DMS53 treated with DMSO at 0.1 percent for 48 hours (cell line): ENCODE measurements around the gene ABCC4.

Experiments used
- DNase-seq: peaks from one replicate; lab custom pipeline; 2025; ENCODE audit not compliant: unreplicated experiment; lab: John Stamatoyannopoulos, UW

Gene ABCC4

DNA sequence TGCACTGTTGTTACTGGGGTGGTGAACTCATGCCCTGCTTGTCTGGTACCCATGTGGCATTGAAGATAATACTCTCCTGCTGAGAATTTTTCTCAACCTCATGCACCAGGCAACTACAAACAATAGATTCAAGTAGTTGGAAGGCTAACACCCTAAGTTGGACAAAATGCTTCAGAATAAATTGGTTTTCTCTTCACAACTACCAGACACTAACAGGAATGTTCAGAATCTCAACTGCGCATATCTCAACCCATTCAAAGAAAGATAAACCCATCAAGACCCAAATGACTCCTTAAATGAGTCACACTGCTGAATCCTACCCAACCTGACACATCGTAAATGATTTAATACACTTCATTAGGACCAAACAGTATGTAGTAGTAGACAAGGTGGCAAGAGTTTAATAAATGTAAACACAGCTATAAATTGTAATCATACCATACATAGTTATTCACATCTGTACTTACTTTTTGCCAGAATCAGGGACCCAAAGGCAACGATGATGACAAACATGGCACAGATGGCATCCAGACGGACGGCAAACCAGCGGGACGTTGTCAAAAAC lies 227.4 kb downstream of the ABCC4 start:
- no peak for DNase-seq

- DNase-seq, result no peak
Measured at GRCh38 chr13:95067303-95067702, 233.9 kb downstream of the ABCC4 start.

DNA sequence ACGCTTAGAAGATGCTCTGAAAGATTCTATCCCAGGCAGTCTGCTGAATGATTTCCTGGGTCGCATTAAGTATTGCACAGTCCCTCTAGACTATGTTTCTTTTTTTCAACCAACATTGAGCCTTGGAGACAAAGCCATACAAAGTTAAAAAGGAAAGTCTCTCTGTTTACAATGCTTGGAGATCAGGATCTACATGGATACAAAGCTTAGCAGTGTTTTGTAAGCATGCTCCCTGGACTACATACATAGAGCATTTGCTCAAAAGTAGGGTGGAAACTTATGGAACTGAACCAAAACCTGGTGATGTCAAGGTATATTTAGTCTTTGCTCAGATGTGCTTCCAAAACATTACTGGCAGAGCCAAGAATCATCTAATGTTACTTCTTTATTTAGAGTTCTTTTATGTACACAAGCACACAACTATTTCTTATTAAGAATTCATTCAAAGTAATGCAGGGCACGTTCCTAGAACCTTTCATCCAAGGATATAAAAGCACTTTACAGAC lies 241.2 kb downstream of the ABCC4 start:
- no peak for DNase-seq

DNA sequence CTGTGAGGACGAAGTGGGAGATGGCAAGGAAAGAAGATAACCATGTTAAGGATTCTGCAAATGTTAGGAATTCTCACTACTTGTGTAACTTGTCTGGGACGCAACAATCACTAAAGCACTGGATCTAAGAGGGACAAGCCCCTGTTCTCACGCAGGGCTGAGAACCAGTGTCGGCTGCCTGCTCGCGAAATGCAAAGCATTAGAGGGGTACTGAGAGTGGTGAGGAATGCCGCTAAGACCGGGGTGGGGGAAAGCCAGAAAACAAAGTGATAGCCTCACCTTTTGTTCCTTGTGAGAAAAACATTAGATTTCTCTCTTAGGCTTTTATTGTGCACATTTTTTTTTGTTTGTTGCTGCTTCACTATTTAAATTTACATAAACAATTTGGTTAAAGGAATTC lies 241.9 kb downstream of the ABCC4 start:
- no peak for DNase-seq

GRCh38 chr13:95058680-95059079 lies 242.6 kb downstream of the ABCC4 start:
- DNase-seq, result no peak

- no peak for DNase-seq
Measured at GRCh38 chr13:95056266-95056665, 245.0 kb downstream of the ABCC4 start.

DNA sequence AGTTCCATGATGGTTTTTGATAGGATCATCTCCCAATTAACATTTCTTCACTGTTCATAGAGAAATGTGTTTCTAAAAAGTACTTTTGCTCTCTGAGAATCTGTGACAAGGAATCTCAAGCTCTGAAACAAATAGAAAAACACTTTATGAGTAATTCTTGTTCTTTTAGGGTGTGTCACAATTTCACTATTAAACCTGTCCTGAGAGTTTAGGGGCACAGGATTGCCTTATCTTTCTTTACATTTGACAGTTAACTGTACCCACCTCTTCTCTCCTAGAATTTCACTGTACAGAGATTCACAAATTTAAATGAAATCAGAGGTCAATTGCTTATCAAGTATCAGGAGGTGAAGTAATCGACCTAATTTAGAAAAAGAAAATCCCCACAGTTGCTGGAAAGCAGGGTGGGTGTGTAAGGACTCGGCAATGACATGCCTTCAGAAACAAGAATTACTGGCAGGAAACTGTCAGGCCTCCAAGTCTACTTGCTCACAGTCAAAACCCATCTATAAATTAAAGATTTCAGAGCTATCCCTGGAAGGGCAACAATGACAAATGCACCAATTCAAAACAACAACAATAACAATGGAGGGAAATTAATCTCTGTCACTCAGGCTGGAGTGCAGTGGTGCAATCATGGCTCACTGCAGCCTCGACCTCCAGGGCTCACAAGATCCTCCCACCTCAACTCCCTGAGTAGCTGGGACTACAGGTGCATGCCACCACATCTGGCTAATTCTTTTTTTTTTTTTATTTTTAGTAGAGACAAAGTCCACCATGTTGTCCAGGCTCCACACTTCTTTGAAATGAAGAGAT lies 250.2 kb downstream of the ABCC4 start:
- DNase-seq, result no peak

DNA sequence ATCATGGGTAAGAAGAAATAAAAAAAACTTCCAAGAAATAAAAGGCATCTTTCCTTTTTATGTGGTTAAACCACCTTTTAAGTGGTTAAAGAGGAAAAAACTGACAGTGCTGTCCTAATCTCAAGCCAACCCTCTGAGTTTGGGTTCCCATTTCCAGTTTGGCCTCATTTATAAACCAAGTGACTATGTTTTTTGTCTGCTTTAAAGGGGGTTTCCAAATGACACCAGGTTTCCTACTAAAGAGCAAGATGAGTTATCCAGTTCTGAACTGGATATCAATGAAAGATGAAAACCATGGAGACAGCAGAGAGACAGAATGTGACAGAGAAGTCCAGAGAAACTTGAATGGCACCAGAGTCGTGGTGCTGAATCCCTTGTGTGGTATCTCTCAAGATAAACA lies 251.5 kb downstream of the ABCC4 start:
- DNase-seq, result no peak

DNA sequence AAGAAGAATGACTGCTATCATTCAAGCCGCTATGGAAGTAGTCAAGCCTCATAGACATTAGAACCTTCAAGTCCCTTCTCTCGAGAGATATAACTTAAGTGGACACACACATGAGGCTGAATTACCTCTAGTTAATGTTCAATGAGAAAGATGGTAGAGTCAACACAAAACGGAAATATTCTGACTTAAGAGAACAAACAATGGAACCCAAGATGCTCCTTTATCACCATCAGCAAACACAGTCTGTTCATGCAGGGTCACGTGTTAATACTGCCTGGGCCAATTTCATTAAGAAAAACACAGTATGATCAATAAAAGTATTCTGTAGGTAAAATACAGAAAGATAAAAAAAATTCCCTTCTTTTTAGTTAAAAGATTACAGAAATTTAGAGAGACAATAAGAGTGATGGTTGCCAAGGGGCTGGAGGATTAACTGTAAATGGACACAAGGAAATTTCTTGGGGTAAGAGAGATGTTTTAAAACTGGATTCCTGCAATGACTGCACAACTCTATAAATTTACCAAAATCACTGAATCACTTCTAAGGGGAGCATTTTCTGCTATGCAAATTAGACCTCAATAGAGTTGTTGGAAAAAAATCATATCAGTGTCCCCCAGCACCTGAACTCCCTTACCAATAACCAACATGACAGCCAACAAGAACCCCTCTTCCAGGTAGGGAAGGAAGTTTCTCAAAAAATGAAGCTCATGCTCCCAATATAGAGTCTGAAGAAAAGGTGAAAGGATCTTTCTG lies 256.6 kb downstream of the ABCC4 start:
- DNase-seq, result peak; percentile 69

GRCh38 chr13:95039415-95039814 lies 261.8 kb downstream of the ABCC4 start:
- DNase-seq, result no peak

DNA sequence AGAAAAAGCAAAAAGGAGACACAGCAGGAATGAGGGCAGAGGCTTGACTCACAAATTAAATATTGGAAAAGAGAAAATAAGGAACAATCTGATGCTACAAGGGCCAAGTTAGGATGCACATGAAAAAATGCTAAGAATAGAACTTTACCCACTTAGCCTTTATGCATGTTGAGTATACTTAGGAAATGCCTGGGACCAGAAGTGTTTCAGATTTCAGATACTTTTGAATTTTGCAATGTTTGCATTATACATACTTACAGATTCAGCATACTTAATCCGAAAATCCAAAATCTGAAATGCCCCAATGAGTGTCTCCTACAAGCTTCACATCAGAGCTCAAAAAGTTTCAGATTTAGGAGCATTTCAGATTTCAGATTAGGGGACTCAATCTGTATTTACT lies 262.3 kb downstream of the ABCC4 start:
- no peak for DNase-seq

DNA sequence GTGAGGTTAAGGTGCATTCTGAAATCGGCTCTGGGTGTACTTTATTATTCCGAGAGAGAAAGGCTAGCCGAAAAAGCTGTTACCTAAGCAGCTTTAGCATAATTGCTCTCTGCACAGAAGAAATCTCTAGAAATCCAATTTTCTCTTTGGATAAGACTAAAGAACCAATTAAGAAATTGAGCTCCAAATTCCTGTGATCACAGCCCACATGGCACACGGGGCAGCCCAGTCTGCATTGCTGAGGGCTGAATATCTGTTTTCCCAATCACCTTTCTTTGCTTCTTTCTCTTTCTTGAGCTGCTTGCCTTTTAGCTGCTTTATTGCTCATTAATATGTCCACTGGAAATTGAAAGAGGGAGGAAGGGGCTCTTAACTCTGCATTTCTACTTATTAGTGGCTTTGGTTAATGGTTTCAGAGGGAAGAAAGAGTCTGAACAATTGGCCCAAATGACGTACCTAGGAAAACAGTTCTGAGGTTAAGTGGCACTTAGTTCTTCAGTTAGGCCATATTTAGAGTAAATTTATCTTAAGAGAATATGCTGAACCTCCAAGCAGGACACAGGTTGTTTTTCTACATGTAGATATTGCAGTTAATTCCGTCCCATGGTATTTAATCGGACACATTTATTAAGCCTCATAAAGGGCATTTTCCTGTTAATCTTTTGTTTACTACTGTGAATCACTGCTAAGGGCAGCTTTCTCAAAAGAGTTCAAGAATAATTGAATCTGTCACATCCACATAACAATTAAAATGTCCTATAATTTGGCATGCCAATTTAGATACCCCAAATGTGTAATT lies 265.7 kb downstream of the ABCC4 start:
- no peak for DNase-seq

- DNase-seq, result no peak
Measured at GRCh38 chr13:95033890-95034289, 267.4 kb downstream of the ABCC4 start.

- no peak for DNase-seq
Measured at GRCh38 chr13:95032121-95032520, 269.1 kb downstream of the ABCC4 start.

- no peak for DNase-seq
Measured at GRCh38 chr13:95030821-95031343, 270.4 kb downstream of the ABCC4 start.

GRCh38 chr13:95027638-95028037 lies 273.6 kb downstream of the ABCC4 start:
- no peak for DNase-seq

- no peak for DNase-seq
Measured at GRCh38 chr13:95025116-95025515, 276.1 kb downstream of the ABCC4 start.

- DNase-seq, result peak; percentile 58
Measured at GRCh38 chr13:95023405-95023804, 277.8 kb downstream of the ABCC4 start.

GRCh38 chr13:95020298-95020987 lies 280.8 kb downstream of the ABCC4 start:
- no peak for DNase-seq

DNA sequence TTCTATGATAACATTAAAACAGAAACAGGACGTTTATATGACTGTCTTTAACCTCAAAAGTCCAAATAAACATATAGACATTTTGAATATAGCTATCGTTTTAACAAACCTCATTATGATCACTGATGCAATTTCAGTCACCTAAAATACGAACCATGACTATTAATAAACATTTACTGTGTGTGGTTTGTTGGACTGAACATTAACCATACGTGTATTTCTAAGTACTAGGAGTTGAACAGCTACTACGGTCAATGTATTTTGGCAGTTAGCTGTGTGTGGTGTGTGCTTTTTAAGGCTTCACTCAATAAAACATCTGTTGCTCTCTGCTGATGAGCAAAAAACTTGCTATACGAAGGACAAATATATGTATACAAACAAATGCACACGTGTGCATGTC lies 281.4 kb downstream of the ABCC4 start:
- DNase-seq, result no peak
